B cell (primary cell): Measurements from ENCODE around the gene TMPRSS7. TPM values are rescaled to one million over a fixed set of nuclear protein-coding genes. Genes with fewer than 3 reads are reported as not detected.

Experiments used
- ATAC-seq: fragments of 200-7000 bp; cut with Tn5 transposase; one replicate; pipeline ENCODE4 v1.10.0; 2021; ENCODE audit warnings: low read depth, mild to moderate bottlenecking, moderate number of reproducible peaks, moderate library complexity
- CTCF ChIA-PET: fragments of 350-600 bp; sonication (Branson Sonifier 250); formaldehyde crosslinking; loops from one replicate; lab custom pipeline; 2021; ENCODE audit warnings: antibody characterized with exemption, inconsistent platforms; lab: Charles Lee
- POLR2A ChIA-PET: fragments of 350-600 bp; sonication (Branson Sonifier 250); formaldehyde crosslinking; loops from one replicate; lab custom pipeline; 2021; ENCODE audit warnings: antibody characterized with exemption; lab: Charles Lee
- DNase-seq: peaks from one replicate; pipeline ENCODE4 v3.0.0; 2013
- H2AFZ ChIP-seq: 2 replicates; pipeline ENCODE4 v1.6.1; 2012; ENCODE audit warnings: mild to moderate bottlenecking, low read depth, low read length; ENCODE audit not compliant: insufficient read depth, poor library complexity, severe bottlenecking
- H3K27ac ChIP-seq, 2 donors: 1 replicate in 1 of 2; 2 replicates in 1 of 2; pipeline ENCODE4 v1.5.1; 2012 to 2013; ENCODE audit warnings: low read length in 2 of 2, mild to moderate bottlenecking in 2 of 2, moderate library complexity in 1 of 2
- H3K27me3 ChIP-seq, 4 experiments: fragments of 200-600 bp in 1 of 4; sonication (generic) in 1 of 4; replicated peaks in 1 of 4; 1 replicate in 2 of 4; 2 replicates in 2 of 4; pipeline versions ENCODE4 v1.6.1 to v1.7.0; 2013 to 2016; ENCODE audit warnings: low read length in 3 of 4, mild to moderate bottlenecking in 2 of 4, mixed read lengths in 1 of 4, moderate library complexity in 1 of 4; ENCODE audit not compliant: insufficient read depth in 4 of 4, control insufficient read depth in 3 of 4; ENCODE audit errors: control extremely low read depth in 1 of 4
- H3K36me3 ChIP-seq, 2 experiments: replicated peaks in 1 of 2; 1 replicate in 1 of 2; 2 replicates in 1 of 2; pipeline versions ENCODE4 v1.6.1 to v1.7.1; 2013; ENCODE audit warnings: low read length in 1 of 2; ENCODE audit not compliant: insufficient read depth in 2 of 2, control insufficient read depth in 1 of 2; ENCODE audit errors: control extremely low read depth in 1 of 2, extremely low read depth in 1 of 2
- H3K4me1 ChIP-seq, 2 donors: fragments of 200-600 bp in 1 of 2; sonication (generic) in 1 of 2; 1 replicate in 1 of 2; 2 replicates in 1 of 2; pipeline versions ENCODE4 v1.5.1 to v1.6.1; 2013 to 2017; ENCODE audit warnings: low read length in 2 of 2; ENCODE audit not compliant: control insufficient read depth in 2 of 2, insufficient read depth in 2 of 2
- H3K4me2 ChIP-seq: replicated peaks from 2 replicates; pipeline ENCODE3; 2012; ENCODE audit warnings: mild to moderate bottlenecking, low read depth, low read length; ENCODE audit not compliant: poor library complexity, severe bottlenecking
- H3K4me3 ChIP-seq, 5 experiments: fragments of 200-600 bp in 1 of 5; sonication (generic) in 1 of 5; 1 replicate in 3 of 5; 2 replicates in 2 of 5; pipeline versions ENCODE4 v1.5.1 to v1.7.0; 2011 to 2016; ENCODE audit warnings: low read length in 4 of 5, mild to moderate bottlenecking in 4 of 5, low read depth in 2 of 5, control low read depth in 1 of 5, moderate library complexity in 1 of 5; ENCODE audit not compliant: insufficient read depth in 1 of 5; ENCODE audit errors: control extremely low read depth in 1 of 5, extremely low read depth in 1 of 5
- H3K79me2 ChIP-seq: fragments of 200-600 bp; sonication (generic); one replicate; pipeline ENCODE4 v1.6.0; 2016; ENCODE audit warnings: low read length; ENCODE audit not compliant: control insufficient read depth, insufficient read depth
- H3K9ac ChIP-seq: fragments of 200-600 bp; sonication (generic); 2 replicates; pipeline ENCODE4 v1.6.1; 2017; ENCODE audit warnings: mild to moderate bottlenecking, low read length, moderate library complexity
- H3K9me3 ChIP-seq, 3 donors: one replicate each; pipeline versions ENCODE4 v1.6.1 to v1.7.1; 2013; ENCODE audit warnings: low read length in 2 of 3; ENCODE audit not compliant: control insufficient read depth in 2 of 3, insufficient read depth in 1 of 3; ENCODE audit errors: control extremely low read depth in 1 of 3
- H4K20me1 ChIP-seq: 2 replicates; pipeline ENCODE4 v1.6.0; 2012; ENCODE audit warnings: mild to moderate bottlenecking, low read length; ENCODE audit not compliant: insufficient read depth, control insufficient read depth, poor library complexity, severe bottlenecking
- H3K27ac Mint-ChIP-seq: one replicate; pipeline ENCODE4 v1.8.0; 2021; ENCODE audit warnings: mixed read lengths
- H3K27me3 Mint-ChIP-seq: one replicate; pipeline ENCODE4 v1.8.0; 2021; ENCODE audit warnings: mixed read lengths
- H3K4me1 Mint-ChIP-seq: one replicate; pipeline ENCODE4 v1.8.0; 2021; ENCODE audit warnings: mixed read lengths
- H3K4me3 Mint-ChIP-seq: one replicate; pipeline ENCODE4 v1.8.0; 2021; ENCODE audit warnings: mixed read lengths
- H3K9me3 Mint-ChIP-seq: one replicate; pipeline ENCODE4 v1.8.0; 2022; ENCODE audit warnings: mixed read lengths; ENCODE audit not compliant: insufficient read depth
- EZH2 ChIP-seq: IDR thresholded peaks from 2 replicates; pipeline ENCODE4 v1.6.1; 2012; ENCODE audit warnings: borderline replicate concordance, low read depth, mild to moderate bottlenecking, moderate library complexity, low read length; ENCODE audit not compliant: insufficient read depth, poor library complexity, severe bottlenecking
- WGBS: methylation state at CpG from one replicate; pipeline ENCODE4 v1.1.5; 2013; ENCODE audit warnings: missing lambda C conversion rate; ENCODE audit not compliant: insufficient coverage; 5-methylcytosine and 5-hydroxymethylcytosine counted together
- intact Hi-C: fragments of 100-400 bp; cut with micrococcal nuclease; formaldehyde crosslinking; loops from one replicate; pipeline ENCODE4 v1.10.0; 2022
- polyA plus RNA-seq: library from polyadenylated mRNA; depleted of rRNA; stranded (reverse); fragments of >200 nt; gene quantifications from 2 replicates; pipeline ENCODE4 v1.2.3, GENCODE V29; 2012
- total RNA-seq, 2 donors: library from RNA; stranded (reverse); fragments of 120-200 nt in 1 of 2; gene quantifications; 1 replicate in 1 of 2; 2 replicates in 1 of 2; pipeline versions ENCODE4 v1.2.3 to v1.2.4, GENCODE V29; 2013 to 2022
- TF ChIP-seq, protein P1 (sequence below): fragments of 200-600 bp; IDR thresholded peaks from one replicate; pipeline ENCODE4 v1.8.0; 2022; ENCODE audit warnings: antibody characterized with exemption, mild to moderate bottlenecking

The TMPRSS7 gene
- total and polyA plus RNA-seq, 2 donors (not counting 1 experiment from before 2014, with no cell fraction given): not detected

DNA sequence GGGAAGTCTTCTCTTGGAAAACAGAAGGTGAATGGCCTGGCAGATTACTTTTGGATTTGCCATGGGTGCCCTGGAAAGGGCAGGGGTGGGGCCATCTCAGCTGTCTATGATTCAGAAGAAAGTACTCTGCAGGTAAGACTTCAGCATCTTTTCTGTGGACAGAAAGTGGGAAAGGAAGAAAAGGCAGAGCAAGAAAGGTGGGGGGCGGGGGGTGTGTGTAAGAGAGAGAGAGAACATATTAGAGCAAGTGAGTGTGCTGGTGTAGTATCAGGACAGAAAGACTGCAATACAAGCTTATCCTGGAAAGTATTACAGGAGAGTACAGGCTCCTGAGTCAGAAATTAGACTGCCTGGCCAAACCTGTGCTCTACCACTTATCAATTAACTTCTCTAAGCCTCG lies 30.3 kb upstream of the TMPRSS7 start:
- TF ChIP-seq, protein P1, sequence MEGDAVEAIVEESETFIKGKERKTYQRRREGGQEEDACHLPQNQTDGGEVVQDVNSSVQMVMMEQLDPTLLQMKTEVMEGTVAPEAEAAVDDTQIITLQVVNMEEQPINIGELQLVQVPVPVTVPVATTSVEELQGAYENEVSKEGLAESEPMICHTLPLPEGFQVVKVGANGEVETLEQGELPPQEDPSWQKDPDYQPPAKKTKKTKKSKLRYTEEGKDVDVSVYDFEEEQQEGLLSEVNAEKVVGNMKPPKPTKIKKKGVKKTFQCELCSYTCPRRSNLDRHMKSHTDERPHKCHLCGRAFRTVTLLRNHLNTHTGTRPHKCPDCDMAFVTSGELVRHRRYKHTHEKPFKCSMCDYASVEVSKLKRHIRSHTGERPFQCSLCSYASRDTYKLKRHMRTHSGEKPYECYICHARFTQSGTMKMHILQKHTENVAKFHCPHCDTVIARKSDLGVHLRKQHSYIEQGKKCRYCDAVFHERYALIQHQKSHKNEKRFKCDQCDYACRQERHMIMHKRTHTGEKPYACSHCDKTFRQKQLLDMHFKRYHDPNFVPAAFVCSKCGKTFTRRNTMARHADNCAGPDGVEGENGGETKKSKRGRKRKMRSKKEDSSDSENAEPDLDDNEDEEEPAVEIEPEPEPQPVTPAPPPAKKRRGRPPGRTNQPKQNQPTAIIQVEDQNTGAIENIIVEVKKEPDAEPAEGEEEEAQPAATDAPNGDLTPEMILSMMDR: no peak
- no peak for TF ChIP-seq EZH2

DNA sequence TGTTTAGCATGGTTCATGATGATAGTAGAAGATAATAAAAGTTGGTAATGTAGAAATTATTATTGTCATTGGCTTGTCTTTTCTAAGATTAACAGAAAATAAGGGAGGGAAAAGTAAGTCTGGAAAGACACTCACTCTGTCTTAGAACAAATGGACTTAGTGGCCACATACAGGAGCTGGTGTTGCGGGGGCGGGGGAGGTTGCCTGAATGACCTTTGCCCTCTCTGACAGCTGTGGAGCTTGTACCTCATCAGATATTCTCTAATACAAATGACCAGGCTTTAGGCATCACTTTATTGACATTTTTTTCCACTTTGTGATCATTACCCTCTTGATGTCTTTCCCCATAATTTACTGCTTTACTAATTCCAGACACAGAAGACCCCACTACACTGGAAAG lies 29.9 kb upstream of the TMPRSS7 start:
- H4K20me1 ChIP-seq: no peaks in the 10 kb centered on the region
- Mint-ChIP-seq H3K9me3 (no peaks in the 10 kb centered on the region), H3K4me1 (peaks cover 2% of the 10 kb centered on the region), H3K27me3 (no peaks in the 10 kb centered on the region), H3K27ac (no peak overlapping the region), H3K4me3 (no peak overlapping the region)
- no peak overlapping the region for H3K4me2 ChIP-seq
- no peak overlapping the region for H3K4me3 ChIP-seq
- WGBS: no CpG with 5 or more reads among the region's 2 CpGs
- H3K27me3 ChIP-seq: peaks cover 0 to 5% (median 0%) of the 10 kb centered on the region in 4 experiments
- ChIA-PET POLR2A (no interaction called here), CTCF (interaction anchor here (1.0 to 1.5 kb wide), 2 partner anchors 9 to 15 kb away, joined by 3 to 6 read pairs; no protein-coding TSS in a partner anchor)
- ATAC-seq (no peak), DNase-seq (no peak)
- no peak overlapping the region for H3K27ac ChIP-seq
- H3K4me1 ChIP-seq: peaks cover 2% of the 10 kb centered on the region in 2 donors
- intact Hi-C loops: no loop called here
- no peak overlapping the region for H2AFZ ChIP-seq
- TF ChIP-seq, protein P1: no peak
- no peak for TF ChIP-seq EZH2
- no peaks in the 10 kb centered on the region for H3K9me3 ChIP-seq
- H3K36me3 ChIP-seq: no peaks in the 10 kb centered on the region
- H3K79me2 ChIP-seq: no peaks in the 10 kb centered on the region
- H3K9ac ChIP-seq: no peak overlapping the region

More for the DNA sequence above, 30.3 kb upstream of the TMPRSS7 start:
- no peaks in the 10 kb centered on the region for H3K9me3 Mint-ChIP-seq
- ChIA-PET CTCF (interaction anchor here (1.0 to 1.5 kb wide), 4 partner anchors 8 to 15 kb away, joined by 3 to 6 read pairs (median 4); no protein-coding TSS in a partner anchor), POLR2A (no interaction called here)
- no peak overlapping the region for H3K4me3 Mint-ChIP-seq
- Histone ChIP-seq H3K4me3 (no peak overlapping the region), H3K27me3 (peaks cover 0 to 10% (median 2%) of the 10 kb centered on the region in 4 experiments), H3K9ac (no peak overlapping the region), H3K79me2 (no peaks in the 10 kb centered on the region), H4K20me1 (no peaks in the 10 kb centered on the region), H2AFZ (no peak overlapping the region), H3K4me1 (peaks cover 6 to 7% of the 10 kb centered on the region in 2 donors), H3K9me3 (no peaks in the 10 kb centered on the region), H3K27ac (no peak overlapping the region), H3K4me2 (no peak overlapping the region), H3K36me3 (no peaks in the 10 kb centered on the region)
- peaks cover 7% of the 10 kb centered on the region for H3K4me1 Mint-ChIP-seq
- 90% methylated on average over 1 of the region's 2 CpGs for WGBS
- no peak overlapping the region for H3K27ac Mint-ChIP-seq
- no peak for DNase-seq
- intact Hi-C loops: no loop called here
- no peak for ATAC-seq
- H3K27me3 Mint-ChIP-seq: peaks cover 2% of the 10 kb centered on the region
